ENCODE measurements around the gene TOB1.

TOB1 gene

DNA sequence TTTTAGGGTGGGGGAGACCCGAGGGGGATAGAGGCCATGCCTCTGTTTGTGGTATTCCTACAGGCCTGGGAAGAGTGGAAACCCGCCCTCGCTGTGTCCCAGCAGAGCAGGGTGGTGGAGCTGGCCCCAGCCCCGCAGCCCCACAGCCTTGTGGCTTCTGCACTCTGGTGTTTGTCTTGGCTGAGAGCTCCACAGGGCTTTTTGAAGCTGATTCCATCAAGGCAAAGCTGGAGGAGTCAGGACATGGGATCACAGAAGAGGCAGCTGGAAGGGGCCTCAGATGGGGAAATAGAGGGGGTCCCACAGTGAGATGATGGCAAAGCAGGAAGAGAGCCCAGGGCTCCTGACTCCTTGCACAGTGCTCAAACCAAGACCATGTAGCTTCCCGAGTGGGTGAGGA, 35.8 kb downstream of the TOB1 start:
- TF ChIP-seq CREB1 (IDR thresholded peaks at IDR 0.05; ENCODE audit: low read depth), result no peak
- TF ChIP-seq TAF1 (IDR thresholded peaks at IDR 0.05; ENCODE audit: low read depth), result no peak
- TF ChIP-seq ZBTB7A (IDR thresholded peaks at IDR 0.05; ENCODE audit: low read depth), result no peak
- TF ChIP-seq RAD21 (IDR thresholded peaks at IDR 0.05; ENCODE audit: low read depth), result no peak
- TF ChIP-seq MAX (IDR thresholded peaks at IDR 0.05), result no peak
- no peak for TF ChIP-seq TCF12 (IDR thresholded peaks at IDR 0.05; ENCODE audit: low read depth)
- no peak for TF ChIP-seq FOXM1 (IDR thresholded peaks at IDR 0.05; ENCODE audit: borderline replicate concordance, low read depth)
- no peak for TF ChIP-seq TEAD4 (IDR thresholded peaks at IDR 0.05)
- no peak for TF ChIP-seq CEBPB (IDR thresholded peaks at IDR 0.05)
- TF ChIP-seq USF1 (IDR thresholded peaks at IDR 0.05), result no peak
- TF ChIP-seq EGR1 (IDR thresholded peaks at IDR 0.05), result no peak
- TF ChIP-seq EP300 (IDR thresholded peaks at IDR 0.05; ENCODE audit: borderline replicate concordance), result no peak

- TF ChIP-seq EP300 (IDR thresholded peaks at IDR 0.05; ENCODE audit: borderline replicate concordance), result no peak
- no peak for TF ChIP-seq FOXM1 (IDR thresholded peaks at IDR 0.05; ENCODE audit: borderline replicate concordance, low read depth)
- no peak for TF ChIP-seq RAD21 (IDR thresholded peaks at IDR 0.05; ENCODE audit: low read depth)
- TF ChIP-seq YY1 (IDR thresholded peaks at IDR 0.05; ENCODE audit: low read depth), result no peak
- no peak for TF ChIP-seq TEAD4 (IDR thresholded peaks at IDR 0.05)
- TF ChIP-seq MAX (IDR thresholded peaks at IDR 0.05), result no peak
- TF ChIP-seq EGR1 (IDR thresholded peaks at IDR 0.05), result no peak
- TF ChIP-seq TCF12 (IDR thresholded peaks at IDR 0.05; ENCODE audit: low read depth), result no peak
- no peak for TF ChIP-seq CEBPB (IDR thresholded peaks at IDR 0.05)
- TF ChIP-seq USF1 (IDR thresholded peaks at IDR 0.05), result no peak
- TF ChIP-seq NFIC (IDR thresholded peaks at IDR 0.05), result no peak
- no peak for TF ChIP-seq ZBTB7A (IDR thresholded peaks at IDR 0.05; ENCODE audit: low read depth)
- TF ChIP-seq TAF1 (IDR thresholded peaks at IDR 0.05; ENCODE audit: low read depth), result no peak
- TF ChIP-seq, protein P1, sequence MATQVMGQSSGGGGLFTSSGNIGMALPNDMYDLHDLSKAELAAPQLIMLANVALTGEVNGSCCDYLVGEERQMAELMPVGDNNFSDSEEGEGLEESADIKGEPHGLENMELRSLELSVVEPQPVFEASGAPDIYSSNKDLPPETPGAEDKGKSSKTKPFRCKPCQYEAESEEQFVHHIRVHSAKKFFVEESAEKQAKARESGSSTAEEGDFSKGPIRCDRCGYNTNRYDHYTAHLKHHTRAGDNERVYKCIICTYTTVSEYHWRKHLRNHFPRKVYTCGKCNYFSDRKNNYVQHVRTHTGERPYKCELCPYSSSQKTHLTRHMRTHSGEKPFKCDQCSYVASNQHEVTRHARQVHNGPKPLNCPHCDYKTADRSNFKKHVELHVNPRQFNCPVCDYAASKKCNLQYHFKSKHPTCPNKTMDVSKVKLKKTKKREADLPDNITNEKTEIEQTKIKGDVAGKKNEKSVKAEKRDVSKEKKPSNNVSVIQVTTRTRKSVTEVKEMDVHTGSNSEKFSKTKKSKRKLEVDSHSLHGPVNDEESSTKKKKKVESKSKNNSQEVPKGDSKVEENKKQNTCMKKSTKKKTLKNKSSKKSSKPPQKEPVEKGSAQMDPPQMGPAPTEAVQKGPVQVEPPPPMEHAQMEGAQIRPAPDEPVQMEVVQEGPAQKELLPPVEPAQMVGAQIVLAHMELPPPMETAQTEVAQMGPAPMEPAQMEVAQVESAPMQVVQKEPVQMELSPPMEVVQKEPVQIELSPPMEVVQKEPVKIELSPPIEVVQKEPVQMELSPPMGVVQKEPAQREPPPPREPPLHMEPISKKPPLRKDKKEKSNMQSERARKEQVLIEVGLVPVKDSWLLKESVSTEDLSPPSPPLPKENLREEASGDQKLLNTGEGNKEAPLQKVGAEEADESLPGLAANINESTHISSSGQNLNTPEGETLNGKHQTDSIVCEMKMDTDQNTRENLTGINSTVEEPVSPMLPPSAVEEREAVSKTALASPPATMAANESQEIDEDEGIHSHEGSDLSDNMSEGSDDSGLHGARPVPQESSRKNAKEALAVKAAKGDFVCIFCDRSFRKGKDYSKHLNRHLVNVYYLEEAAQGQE (IDR thresholded peaks at IDR 0.05; ENCODE audit: low read depth), result no peak
- no peak for TF ChIP-seq CREB1 (IDR thresholded peaks at IDR 0.05; ENCODE audit: low read depth)
Observed at GRCh38 chr17:50829332-50829731, 36.8 kb downstream of the TOB1 start.

- no peak for TF ChIP-seq MAX (IDR thresholded peaks at IDR 0.05)
- TF ChIP-seq CEBPB (IDR thresholded peaks at IDR 0.05), result no peak
- no peak for TF ChIP-seq RAD21 (IDR thresholded peaks at IDR 0.05; ENCODE audit: low read depth)
- no peak for TF ChIP-seq TCF12 (IDR thresholded peaks at IDR 0.05; ENCODE audit: low read depth)
- no peak for TF ChIP-seq USF1 (IDR thresholded peaks at IDR 0.05)
- no peak for TF ChIP-seq FOXM1 (IDR thresholded peaks at IDR 0.05; ENCODE audit: borderline replicate concordance, low read depth)
- no peak for TF ChIP-seq EGR1 (IDR thresholded peaks at IDR 0.05)
- TF ChIP-seq CREB1 (IDR thresholded peaks at IDR 0.05; ENCODE audit: low read depth), result no peak
Observed at GRCh38 chr17:50828508-50829170, 37.5 kb downstream of the TOB1 start.

DNA sequence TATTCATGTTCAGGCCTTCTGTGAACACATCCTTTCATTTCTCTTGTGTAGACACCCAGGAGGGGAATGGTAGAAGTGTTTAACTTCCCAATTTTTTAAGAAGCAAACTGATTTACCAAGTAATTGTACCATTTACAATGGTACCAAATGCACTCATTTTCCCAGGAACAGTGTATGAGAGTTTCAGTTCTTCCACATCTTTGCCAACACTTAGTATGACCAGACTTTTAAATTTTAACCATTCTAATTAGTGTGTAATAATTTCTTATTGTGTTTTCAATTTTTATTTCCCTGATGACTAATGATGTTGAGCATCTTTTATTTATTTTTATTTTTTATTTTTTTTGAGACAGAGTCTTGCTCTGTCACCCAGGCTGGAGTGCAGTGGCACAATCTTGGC, 41.0 kb downstream of the TOB1 start:
- TF ChIP-seq ZBTB7A (IDR thresholded peaks at IDR 0.05; ENCODE audit: low read depth) (no peak), RAD21 (IDR thresholded peaks at IDR 0.05; ENCODE audit: low read depth) (no peak), TCF12 (IDR thresholded peaks at IDR 0.05; ENCODE audit: low read depth) (no peak), MAX (IDR thresholded peaks at IDR 0.05) (no peak), EP300 (IDR thresholded peaks at IDR 0.05; ENCODE audit: borderline replicate concordance) (no peak), USF1 (IDR thresholded peaks at IDR 0.05) (no peak), EGR1 (IDR thresholded peaks at IDR 0.05) (no peak), YY1 (IDR thresholded peaks at IDR 0.05; ENCODE audit: low read depth) (no peak), FOXM1 (IDR thresholded peaks at IDR 0.05; ENCODE audit: borderline replicate concordance, low read depth) (no peak), NFIC (IDR thresholded peaks at IDR 0.05) (no peak), CEBPB (IDR thresholded peaks at IDR 0.05) (no peak), TEAD4 (IDR thresholded peaks at IDR 0.05) (no peak), TAF1 (IDR thresholded peaks at IDR 0.05; ENCODE audit: low read depth) (no peak), CREB1 (IDR thresholded peaks at IDR 0.05; ENCODE audit: low read depth) (no peak)
- TF ChIP-seq, protein P1 (IDR thresholded peaks at IDR 0.05; ENCODE audit: low read depth), result no peak

Measured in Ishikawa (cell line).